IMR-90 (cell line): Measurements from ENCODE around the gene LTB4R2.

Experiments used
- CHD1 ChIP-seq: IDR thresholded peaks from 2 replicates; pipeline ENCODE4 v1.6.1; 2012; ENCODE audit warnings: low read depth, low read length, improper control_type of control experiment
- CTCF ChIP-seq: conservative IDR thresholded peaks from 2 replicates; pipeline ENCODE4 v1.5.1; 2012; ENCODE audit warnings: mild to moderate bottlenecking, low read depth, low read length, improper control_type of control experiment
- FOS ChIP-seq: fragments of 150-350 bp; IDR thresholded peaks from 2 replicates; pipeline ENCODE4 v1.6.1; 2016; ENCODE audit warnings: low read depth, low read length
- MAFK ChIP-seq: IDR thresholded peaks from 2 replicates; pipeline ENCODE4 v1.6.1; 2012; ENCODE audit warnings: low read depth, low read length, improper control_type of control experiment
- POLR2A ChIP-seq: IDR thresholded peaks from 2 replicates; pipeline ENCODE4 v1.6.1; 2012; ENCODE audit warnings: mild to moderate bottlenecking, low read depth, low read length
- RCOR1 ChIP-seq: IDR thresholded peaks from 2 replicates; pipeline ENCODE4 v1.6.1; 2012; ENCODE audit warnings: mild to moderate bottlenecking, low read length, improper control_type of control experiment; ENCODE audit not compliant: insufficient replicate concordance
- SMC3 ChIP-seq: fragments of 150-350 bp; IDR thresholded peaks from 2 replicates; pipeline ENCODE4 v1.6.1; 2016; ENCODE audit warnings: low read depth, mild to moderate bottlenecking, antibody characterized with exemption, low read length, moderate library complexity
- USF2 ChIP-seq: fragments of 150-350 bp; IDR thresholded peaks from 2 replicates; pipeline ENCODE4 v1.6.1; 2017; ENCODE audit warnings: mild to moderate bottlenecking, antibody characterized with exemption, low read length, low read depth

- TF ChIP-seq CHD1, result no peak
- no peak for TF ChIP-seq CTCF
- no peak for TF ChIP-seq RCOR1
- no peak for TF ChIP-seq POLR2A
- no peak for TF ChIP-seq MAFK
- no peak for TF ChIP-seq USF2
- TF ChIP-seq SMC3, result no peak
- TF ChIP-seq FOS, result no peak
These were observed 39.3 kb upstream of the LTB4R2 start for GRCh38 chr14:24270537-24271133.
